K562 (cell line): ENCODE results near the gene HPD. TPM values are rescaled to one million over a fixed set of nuclear protein-coding genes. Genes with fewer than 3 reads are reported as not detected.
A peak's percentile ranks its signal among the peaks of the same experiment; 100 is the strongest.

Experiments
- ATF7 ChIP-seq: fragments of 450-650 bp; IDR thresholded peaks from 2 replicates; pipeline ENCODE4 v1.7.1; 2014; ENCODE audit warnings: mild to moderate bottlenecking, moderate library complexity
- BDP1 ChIP-seq: IDR thresholded peaks from 3 replicates; pipeline ENCODE4 v1.6.1; 2011; ENCODE audit not compliant: insufficient read length, insufficient read depth
- FOXJ3 ChIP-seq: sonication (generic); formaldehyde crosslinking; IDR thresholded peaks from 2 replicates; pipeline ENCODE4 v1.4.0; 2020; ENCODE audit warnings: mild to moderate bottlenecking, missing genetic modification reagents
- HDAC8 ChIP-seq: fragments of 450-650 bp; IDR thresholded peaks from 2 replicates; pipeline ENCODE4 v1.6.1; 2016; ENCODE audit warnings: mild to moderate bottlenecking, missing genetic modification characterization, moderate library complexity, missing compliant biosample characterization
- KAT7 ChIP-seq: sonication (generic); formaldehyde crosslinking; IDR thresholded peaks from 2 replicates; pipeline ENCODE4 v1.8.0; 2022; ENCODE audit warnings: missing genetic modification reagents, mild to moderate bottlenecking, borderline replicate concordance
- KDM1A ChIP-seq, 2 experiments: fragments of 450-650 bp; IDR thresholded peaks; 2 replicates each; pipeline ENCODE4 v1.6.1; 2016; ENCODE audit warnings: mild to moderate bottlenecking in 2 of 2
- KLF1 ChIP-seq: fragments of 450-650 bp; IDR thresholded peaks from 2 replicates; pipeline ENCODE4 v1.6.1; 2016; ENCODE audit warnings: missing genetic modification characterization, missing compliant biosample characterization
- KLF16 ChIP-seq: IDR thresholded peaks from 2 replicates; pipeline ENCODE4 v1.6.1; 2016; ENCODE audit warnings: antibody characterized with exemption
- NEUROD1 ChIP-seq: fragments of 150-350 bp; IDR thresholded peaks from 2 replicates; pipeline ENCODE4 v1.6.1; 2014; ENCODE audit warnings: borderline replicate concordance, low read length, low read depth; ENCODE audit not compliant: partially characterized antibody
- NFIX ChIP-seq: fragments of 250-450 bp; sonication (Bioruptor Pico); IDR thresholded peaks from 2 replicates; pipeline ENCODE4 v1.4.0; 2020; ENCODE audit warnings: low read depth, mild to moderate bottlenecking, moderate library complexity
- ZSCAN29 ChIP-seq: fragments of 450-650 bp; IDR thresholded peaks from 2 replicates; pipeline ENCODE4 v1.6.1; 2017
- polyA plus RNA-seq, 8 experiments: library from polyadenylated mRNA; depleted of rRNA in 4 of 8; stranded (reverse) in 5 of 8; unstranded in 3 of 8; fragments of >200 nt; fragmentation: Nextera tagmentation in 2 of 8; fragmentation: Illumina TruSeq in 1 of 8; extraction: Ambion mirVana in 2 of 8; extraction: Trizol in 1 of 8; gene quantifications; 2 replicates each; pipeline versions ENCODE4 v1.2.1 to v1.2.3, GENCODE V29; 2011 to 2014; ENCODE audit warnings: inconsistent platforms in 1 of 8, missing spikeins in 1 of 8
- total RNA-seq, 7 experiments: library from RNA; depleted of rRNA in 6 of 7; stranded (reverse); fragments of >200 nt in 6 of 7; fragmentation: Illumina TruSeq in 2 of 7; extraction: Trizol in 2 of 7; gene quantifications; 2 replicates each; pipeline versions ENCODE4 v1.2.1 to v1.2.3, GENCODE V29; 2011 to 2021; ENCODE audit warnings: low replicate concordance in 1 of 7
- TF ChIP-seq, protein P1 (sequence below): fragments of 450-650 bp; IDR thresholded peaks from 2 replicates; pipeline ENCODE4 v1.6.1; 2014; ENCODE audit warnings: low read depth, mild to moderate bottlenecking, moderate library complexity, borderline replicate concordance
- TF ChIP-seq, protein P2 (sequence below): sonication (generic); formaldehyde crosslinking; IDR thresholded peaks from 2 replicates; pipeline ENCODE4 v1.8.0; 2022; ENCODE audit warnings: mild to moderate bottlenecking, missing genetic modification reagents, borderline replicate concordance
- TF ChIP-seq, protein P3 (sequence below): fragments of 450-650 bp; IDR thresholded peaks from 2 replicates; pipeline ENCODE4 v1.6.1; 2016; ENCODE audit warnings: mild to moderate bottlenecking
- TF ChIP-seq, protein P4 (sequence below): sonication (generic); formaldehyde crosslinking; IDR thresholded peaks from 2 replicates; pipeline ENCODE4 v1.8.0; 2022; ENCODE audit warnings: mild to moderate bottlenecking, low read depth, missing genetic modification reagents
- TF ChIP-seq, protein P5 (sequence below): fragments of 250-450 bp; sonication (Bioruptor Pico); IDR thresholded peaks from 2 replicates; pipeline ENCODE4 v1.8.0; 2022; ENCODE audit warnings: inconsistent platforms, mild to moderate bottlenecking, moderate library complexity, borderline replicate concordance

The HPD gene
- total and polyA plus RNA-seq, 9 of the 15 experiments (the other 6 are each of a cell fraction or from before 2014, with no cell fraction given), result 0.06 to 0.29 (median 0.07) TPM; not detected in 4

DNA sequence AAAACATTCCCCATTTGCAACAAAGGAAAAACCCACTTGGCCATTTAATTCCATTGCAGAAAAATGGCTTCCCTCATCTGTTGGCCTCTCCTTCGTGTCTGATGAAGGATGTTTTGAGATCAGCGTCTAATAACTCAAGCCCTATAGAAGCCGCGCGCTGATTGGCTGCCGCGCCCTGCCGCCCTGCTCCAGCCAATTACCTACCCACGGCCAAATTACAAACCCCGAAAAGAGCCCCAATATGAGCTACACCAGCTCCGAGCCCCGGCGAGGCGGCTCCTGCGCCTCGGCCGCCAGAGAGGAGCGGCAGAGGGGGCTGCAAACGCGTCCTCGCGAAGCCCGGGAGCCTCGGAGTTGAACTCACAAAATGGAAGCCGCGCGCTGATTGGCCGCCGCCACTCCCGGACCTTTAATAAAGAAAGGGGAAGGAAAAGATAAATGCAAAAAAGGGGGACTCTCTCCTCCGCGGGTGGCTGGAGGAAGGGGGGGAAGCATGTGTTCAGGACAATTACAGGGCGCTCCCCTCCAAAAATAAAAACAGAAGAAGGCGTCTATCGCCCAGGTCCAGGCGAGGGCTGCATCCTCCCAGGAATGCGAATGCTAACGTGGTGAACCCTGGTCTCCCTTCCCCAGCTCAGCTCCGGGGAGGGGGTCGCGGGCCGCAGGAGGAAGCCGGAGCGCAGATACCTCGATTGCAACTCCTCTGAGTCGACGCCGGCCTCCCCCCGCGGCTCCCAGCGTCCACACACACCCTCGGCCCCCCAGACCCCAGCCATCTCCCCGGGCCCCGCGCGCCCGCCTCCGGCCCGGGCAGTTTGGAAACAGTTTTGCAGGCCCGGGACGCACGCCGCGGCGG lies 55.6 kb downstream of the HPD start (continued):
- TF ChIP-seq, protein P1, sequence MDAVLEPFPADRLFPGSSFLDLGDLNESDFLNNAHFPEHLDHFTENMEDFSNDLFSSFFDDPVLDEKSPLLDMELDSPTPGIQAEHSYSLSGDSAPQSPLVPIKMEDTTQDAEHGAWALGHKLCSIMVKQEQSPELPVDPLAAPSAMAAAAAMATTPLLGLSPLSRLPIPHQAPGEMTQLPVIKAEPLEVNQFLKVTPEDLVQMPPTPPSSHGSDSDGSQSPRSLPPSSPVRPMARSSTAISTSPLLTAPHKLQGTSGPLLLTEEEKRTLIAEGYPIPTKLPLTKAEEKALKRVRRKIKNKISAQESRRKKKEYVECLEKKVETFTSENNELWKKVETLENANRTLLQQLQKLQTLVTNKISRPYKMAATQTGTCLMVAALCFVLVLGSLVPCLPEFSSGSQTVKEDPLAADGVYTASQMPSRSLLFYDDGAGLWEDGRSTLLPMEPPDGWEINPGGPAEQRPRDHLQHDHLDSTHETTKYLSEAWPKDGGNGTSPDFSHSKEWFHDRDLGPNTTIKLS, result peak; percentile 62; the same call in 1 of the 2 replicates
- TF ChIP-seq, protein P2, sequence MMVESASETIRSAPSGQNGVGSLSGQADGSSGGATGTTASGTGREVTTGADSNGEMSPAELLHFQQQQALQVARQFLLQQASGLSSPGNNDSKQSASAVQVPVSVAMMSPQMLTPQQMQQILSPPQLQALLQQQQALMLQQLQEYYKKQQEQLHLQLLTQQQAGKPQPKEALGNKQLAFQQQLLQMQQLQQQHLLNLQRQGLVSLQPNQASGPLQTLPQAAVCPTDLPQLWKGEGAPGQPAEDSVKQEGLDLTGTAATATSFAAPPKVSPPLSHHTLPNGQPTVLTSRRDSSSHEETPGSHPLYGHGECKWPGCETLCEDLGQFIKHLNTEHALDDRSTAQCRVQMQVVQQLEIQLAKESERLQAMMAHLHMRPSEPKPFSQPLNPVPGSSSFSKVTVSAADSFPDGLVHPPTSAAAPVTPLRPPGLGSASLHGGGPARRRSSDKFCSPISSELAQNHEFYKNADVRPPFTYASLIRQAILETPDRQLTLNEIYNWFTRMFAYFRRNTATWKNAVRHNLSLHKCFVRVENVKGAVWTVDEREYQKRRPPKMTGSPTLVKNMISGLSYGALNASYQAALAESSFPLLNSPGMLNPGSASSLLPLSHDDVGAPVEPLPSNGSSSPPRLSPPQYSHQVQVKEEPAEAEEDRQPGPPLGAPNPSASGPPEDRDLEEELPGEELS, result no peak
- peak; percentile 83 for TF ChIP-seq ATF7
- no peak for TF ChIP-seq BDP1
- no peak for TF ChIP-seq KAT7 (CRISPR knock-in tag)
- TF ChIP-seq, protein P3, sequence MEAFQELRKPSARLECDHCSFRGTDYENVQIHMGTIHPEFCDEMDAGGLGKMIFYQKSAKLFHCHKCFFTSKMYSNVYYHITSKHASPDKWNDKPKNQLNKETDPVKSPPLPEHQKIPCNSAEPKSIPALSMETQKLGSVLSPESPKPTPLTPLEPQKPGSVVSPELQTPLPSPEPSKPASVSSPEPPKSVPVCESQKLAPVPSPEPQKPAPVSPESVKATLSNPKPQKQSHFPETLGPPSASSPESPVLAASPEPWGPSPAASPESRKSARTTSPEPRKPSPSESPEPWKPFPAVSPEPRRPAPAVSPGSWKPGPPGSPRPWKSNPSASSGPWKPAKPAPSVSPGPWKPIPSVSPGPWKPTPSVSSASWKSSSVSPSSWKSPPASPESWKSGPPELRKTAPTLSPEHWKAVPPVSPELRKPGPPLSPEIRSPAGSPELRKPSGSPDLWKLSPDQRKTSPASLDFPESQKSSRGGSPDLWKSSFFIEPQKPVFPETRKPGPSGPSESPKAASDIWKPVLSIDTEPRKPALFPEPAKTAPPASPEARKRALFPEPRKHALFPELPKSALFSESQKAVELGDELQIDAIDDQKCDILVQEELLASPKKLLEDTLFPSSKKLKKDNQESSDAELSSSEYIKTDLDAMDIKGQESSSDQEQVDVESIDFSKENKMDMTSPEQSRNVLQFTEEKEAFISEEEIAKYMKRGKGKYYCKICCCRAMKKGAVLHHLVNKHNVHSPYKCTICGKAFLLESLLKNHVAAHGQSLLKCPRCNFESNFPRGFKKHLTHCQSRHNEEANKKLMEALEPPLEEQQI, result no peak
- TF ChIP-seq KDM1A (IDR thresholded peaks at IDR 0.05), result no peak
- TF ChIP-seq KLF1 (tag), result no peak
- TF ChIP-seq, protein P4, sequence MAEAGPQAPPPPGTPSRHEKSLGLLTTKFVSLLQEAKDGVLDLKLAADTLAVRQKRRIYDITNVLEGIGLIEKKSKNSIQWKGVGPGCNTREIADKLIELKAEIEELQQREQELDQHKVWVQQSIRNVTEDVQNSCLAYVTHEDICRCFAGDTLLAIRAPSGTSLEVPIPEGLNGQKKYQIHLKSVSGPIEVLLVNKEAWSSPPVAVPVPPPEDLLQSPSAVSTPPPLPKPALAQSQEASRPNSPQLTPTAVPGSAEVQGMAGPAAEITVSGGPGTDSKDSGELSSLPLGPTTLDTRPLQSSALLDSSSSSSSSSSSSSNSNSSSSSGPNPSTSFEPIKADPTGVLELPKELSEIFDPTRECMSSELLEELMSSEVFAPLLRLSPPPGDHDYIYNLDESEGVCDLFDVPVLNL (CRISPR knock-in tag), result no peak
- TF ChIP-seq NFIX (CRISPR knock-in tag), result no peak
- TF ChIP-seq NEUROD1, result no peak
- TF ChIP-seq KLF16, result no peak
- TF ChIP-seq, protein P5, sequence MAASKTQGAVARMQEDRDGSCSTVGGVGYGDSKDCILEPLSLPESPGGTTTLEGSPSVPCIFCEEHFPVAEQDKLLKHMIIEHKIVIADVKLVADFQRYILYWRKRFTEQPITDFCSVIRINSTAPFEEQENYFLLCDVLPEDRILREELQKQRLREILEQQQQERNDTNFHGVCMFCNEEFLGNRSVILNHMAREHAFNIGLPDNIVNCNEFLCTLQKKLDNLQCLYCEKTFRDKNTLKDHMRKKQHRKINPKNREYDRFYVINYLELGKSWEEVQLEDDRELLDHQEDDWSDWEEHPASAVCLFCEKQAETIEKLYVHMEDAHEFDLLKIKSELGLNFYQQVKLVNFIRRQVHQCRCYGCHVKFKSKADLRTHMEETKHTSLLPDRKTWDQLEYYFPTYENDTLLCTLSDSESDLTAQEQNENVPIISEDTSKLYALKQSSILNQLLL, result no peak
- no peak for TF ChIP-seq FOXJ3 (CRISPR knock-in tag)
- TF ChIP-seq ZSCAN29, result 0 out of 2 replicates have a peak, but pooled peaks have one; percentile 12
- TF ChIP-seq HDAC8 (tag), result no peak
